NCI-H2196 treated with DMSO at 0.1 percent for 48 hours (cell line): ENCODE results near the gene SNCG.
"Not testable (repeated sequence)": the region's sequence is repeated elsewhere in the genome, so short reads cannot be mapped to it uniquely, and the experiment has no call there.

ENCODE experiments used
- DNase-seq: peaks from one replicate; lab custom pipeline; 2025; ENCODE audit not compliant: unreplicated experiment; lab: John Stamatoyannopoulos, UW

The SNCG gene

DNA sequence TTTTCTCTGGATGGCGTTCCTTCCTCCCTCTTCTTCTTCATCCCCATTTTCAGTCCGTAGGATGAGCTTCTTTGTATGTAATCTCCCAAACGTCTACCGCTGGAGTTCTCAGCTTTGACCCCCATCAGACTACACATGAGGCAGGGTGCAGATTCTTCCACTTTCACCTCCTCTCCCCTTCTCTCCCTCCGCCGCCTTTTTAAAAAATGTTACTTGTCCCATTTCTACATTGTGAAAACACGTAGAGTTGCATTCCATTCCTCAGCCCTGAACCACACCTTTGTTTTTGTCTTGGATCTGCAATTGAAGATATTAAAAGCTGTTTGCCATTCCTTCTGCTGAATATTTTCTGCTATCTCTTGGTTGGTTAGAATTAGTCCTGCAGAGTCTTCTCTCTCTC lies 16.1 kb downstream of the SNCG start:
- no peak for DNase-seq

DNA sequence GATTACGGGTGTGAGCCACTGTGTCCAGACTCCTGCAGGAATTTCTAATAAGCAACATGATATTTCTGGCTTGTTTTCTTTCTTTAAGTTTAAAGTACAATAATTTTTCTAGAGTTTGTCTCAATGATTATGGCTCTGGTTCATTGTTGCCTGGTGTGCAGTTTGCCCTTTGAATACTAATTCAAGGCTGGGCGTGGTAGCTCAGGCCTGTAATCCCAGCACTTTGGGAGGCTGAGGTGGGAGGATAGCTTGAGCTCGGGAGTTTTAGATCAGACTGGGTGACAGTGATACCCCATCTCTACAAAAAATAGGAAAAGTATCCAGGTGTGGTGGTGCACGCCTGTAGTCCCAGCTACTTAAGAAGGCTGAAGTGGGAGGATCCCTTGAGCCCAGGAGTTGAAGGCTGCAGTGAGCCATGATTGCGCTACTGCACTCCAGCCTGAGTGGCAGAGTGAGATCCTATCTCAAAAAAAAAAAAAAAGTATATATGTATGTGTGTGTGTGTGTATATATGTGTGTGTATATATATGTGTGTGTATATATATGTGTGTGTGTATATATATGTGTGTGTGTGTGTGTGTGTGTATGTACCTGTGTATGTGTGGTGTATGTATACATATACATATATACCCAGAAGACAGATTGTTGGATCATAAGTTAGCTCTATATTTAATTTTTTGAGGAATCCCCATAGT lies 18.1 kb downstream of the SNCG start:
- DNase-seq: no peak

DNA sequence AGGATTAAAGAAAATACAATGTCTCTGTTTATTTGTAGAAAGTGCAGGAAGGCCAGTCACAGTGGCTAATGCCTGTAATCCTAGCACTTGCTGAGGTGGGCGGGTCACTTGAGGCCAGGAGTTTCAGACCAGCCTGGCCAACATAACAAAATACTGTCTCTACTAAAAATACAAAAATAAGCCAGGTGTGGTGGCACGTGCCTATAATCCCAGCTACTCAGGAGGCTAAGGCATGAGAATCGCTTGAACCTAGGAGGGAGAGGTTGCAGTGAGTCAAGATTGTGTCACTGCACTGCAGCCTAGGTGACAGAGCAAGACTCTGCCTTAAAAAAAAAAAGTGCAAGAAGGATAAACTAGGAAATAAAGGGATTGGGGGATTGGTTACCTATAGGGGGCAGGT lies 20.1 kb downstream of the SNCG start:
- DNase-seq: not testable (repeated sequence)

DNA sequence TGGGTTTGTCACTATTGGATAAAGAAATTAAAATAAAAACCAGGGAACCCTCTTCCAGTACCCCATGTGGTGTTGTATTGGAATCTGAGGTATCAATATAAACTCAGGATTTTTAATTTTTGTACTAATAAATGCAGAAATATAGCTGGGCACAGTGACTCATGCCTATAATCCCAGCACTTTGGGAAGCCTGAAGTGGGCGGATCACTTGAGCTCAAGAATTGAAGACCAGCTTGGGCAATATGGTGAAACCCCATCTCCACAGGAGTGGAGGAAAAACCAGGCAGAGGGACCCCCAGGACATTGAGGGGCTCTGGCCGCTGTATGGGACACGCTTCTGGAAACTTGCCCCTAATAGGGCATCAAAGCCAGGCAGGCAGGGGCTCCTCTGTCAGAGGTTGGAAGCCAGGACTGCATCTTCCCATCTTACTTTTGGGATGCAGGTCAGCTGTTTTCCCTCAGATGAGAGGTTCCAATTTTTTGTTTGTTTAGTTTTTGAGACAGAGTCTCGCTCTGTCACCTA lies 21.0 kb downstream of the SNCG start:
- no peak for DNase-seq

DNA sequence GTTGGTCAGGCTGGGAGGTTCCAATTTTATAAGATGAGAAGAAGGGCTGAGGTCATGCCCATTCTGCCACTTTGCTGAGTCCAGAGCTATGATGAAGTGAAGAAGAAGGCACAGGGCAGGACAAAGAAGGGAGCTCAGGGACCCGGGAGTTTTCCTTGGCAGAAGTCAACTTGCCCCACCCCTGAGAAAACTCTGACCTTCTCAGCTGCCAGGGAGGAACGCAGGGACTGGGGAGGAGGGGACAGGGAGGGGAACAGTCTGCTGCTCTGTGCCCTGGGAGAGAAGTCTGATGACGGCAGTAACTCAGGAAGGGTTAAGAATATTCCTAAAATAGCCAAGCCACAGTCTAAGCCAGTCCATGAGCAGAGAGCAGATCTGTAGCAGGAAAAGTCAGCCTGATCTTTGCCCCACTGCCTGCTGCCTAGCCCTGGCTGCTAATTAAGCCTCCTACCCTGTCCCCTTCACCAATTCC lies 21.6 kb downstream of the SNCG start:
- DNase-seq: no peak

DNA sequence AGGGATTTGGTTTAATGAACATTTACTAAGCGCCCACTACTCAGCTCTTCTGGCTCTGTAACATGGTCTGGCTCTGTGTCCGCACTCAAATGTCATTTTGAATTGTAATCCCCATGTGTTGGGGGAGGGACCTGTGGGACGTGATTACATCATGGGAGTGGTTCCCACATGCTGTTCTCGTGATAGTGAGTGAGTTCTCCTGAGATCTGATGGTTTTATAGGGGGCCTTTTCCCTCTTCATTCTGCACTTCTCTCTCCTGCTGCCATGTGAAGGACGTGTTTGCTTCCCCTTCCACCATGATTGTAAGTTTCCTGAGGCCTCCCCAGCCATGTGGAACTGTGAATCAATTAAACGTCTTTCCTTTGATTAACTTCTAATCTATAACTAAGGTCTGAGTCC lies 22.6 kb downstream of the SNCG start:
- DNase-seq: not testable (repeated sequence)

DNA sequence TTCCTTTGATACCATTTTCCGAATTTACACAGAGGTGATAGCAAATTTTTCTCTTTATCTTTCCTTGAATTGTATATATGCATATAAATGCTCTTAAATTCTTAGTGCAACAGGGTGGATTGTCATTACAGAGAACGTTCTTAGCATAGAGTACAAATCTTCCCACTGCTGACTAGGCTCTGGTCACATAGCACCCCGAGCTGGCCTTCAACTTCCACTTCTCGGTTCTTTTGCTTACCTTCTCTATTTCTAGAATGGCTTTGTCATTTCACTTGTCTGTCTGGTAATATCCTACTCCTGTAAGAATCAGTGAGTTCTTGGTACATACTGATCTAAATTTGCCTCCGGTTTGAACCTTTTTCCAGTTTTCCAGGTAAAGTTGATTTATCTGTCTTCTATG lies 23.3 kb downstream of the SNCG start:
- no peak for DNase-seq

DNA sequence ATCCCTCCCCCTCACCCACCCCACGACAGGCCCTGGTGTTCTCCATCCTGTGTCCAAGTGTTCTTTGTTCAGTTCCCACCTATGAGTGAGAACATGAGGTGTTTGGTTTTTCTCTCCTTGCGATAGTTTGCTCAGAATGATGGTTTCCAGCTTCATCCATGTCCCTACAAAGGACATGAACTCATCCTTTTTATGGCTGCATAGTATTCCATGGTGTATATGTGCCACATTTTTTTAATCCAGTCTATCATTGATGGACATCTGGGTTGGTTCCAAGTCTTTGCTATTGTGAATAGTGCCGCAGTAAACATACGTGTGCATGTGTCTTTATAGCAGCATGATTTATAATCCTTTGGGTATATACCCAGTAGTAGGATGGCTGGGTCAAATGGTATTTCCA lies 26.1 kb downstream of the SNCG start:
- not testable (repeated sequence) for DNase-seq

DNA sequence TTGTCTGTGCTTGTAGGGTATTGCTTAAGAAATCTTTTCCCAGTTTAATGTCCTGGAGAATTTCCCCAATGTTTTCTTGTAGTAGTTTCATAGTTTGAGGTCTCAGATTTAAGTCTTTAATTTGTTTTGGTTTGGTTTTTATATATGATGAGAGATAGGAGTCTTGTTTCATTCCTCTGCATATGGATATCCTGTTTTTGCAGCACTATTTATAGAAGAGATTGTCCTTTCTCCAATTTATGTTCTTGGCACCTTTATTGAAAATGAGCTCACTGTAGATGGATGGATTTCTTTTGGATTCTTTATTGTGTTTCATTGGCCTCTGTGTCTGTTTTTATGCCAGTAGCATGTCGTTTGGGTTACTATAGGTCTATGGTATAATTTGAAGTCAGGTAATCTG lies 30.1 kb downstream of the SNCG start:
- DNase-seq: no peak

DNA sequence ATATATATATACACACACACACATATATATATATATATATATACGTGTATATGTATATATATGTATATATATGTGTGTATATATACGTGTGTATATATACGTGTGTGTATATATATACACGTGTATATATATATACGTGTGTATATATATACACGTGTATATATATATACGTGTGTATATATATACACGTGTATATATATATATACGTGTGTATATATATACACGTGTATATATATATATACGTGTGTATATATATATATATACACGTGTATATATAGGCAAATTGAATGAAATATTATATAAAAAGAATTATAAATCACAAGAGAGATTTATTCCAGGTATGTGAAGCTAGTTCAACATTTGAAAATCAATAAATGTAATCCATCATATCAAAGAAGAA lies 33.0 kb downstream of the SNCG start:
- DNase-seq: not testable (repeated sequence)

DNA sequence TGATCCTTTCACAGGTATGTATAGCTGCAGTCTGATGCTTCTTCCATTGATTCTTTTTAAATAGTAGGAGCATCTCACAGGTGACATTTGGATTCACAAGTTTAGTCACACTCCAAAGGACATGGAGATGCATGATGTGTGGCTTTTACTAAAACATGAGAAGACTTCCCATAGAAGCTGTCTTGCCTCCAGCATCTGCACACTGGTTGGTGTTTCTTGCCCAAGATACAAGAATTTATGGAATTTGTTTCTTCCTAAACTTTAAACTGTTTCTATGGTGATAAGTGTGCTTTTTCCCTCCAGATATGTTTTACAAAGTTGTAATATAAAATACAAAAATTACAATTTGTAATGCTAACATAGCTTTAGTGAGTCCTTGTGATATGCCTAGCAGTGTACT lies 34.1 kb downstream of the SNCG start:
- no peak for DNase-seq

DNA sequence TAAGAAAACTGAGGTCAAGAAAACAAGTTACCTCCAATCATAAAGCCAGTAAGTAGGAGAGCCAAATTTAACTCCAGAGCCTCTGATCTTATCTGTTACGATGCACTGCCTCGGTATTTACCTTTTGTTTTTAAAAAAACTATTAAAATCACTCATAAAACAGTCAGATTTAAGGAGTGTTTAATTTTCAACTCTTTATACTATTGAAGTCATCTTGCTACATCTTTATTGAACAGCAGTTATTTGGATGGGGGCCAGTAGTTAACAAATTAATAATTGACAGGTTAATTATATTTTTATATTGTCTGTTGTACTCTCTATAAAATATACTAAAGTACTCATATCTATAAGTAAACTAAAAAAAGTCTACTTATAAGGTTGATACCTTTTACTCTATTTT lies 34.5 kb downstream of the SNCG start:
- no peak for DNase-seq

DNA sequence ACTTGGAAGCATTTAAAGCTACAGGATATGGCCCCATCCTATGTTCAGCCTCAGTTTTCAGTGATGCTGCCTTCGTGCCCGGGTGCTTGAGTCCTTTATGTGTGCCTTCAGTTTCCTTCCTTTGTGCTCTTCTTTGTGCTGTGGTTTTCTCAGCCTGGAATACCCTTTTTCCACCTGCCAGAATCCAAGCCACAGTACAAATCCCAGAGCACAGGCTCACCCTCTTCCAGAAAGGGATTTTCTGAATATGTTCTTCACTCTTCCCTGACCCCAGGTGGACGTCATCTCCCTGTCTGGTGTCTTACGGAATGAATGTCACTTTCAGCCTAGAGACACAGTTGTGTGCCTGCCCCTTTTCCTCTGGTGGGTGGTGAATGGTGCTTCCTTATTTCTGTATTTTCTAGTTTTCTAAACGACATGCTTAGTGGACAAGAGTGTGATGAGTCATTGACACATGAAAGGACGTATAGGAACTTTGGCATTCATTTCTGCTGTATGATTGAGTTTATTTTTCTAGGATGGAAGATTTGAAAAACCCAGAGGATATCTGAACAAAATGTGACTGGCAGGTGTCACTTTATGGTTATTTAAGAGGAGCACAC lies 41.5 kb downstream of the SNCG start:
- not testable (repeated sequence) for DNase-seq

DNA sequence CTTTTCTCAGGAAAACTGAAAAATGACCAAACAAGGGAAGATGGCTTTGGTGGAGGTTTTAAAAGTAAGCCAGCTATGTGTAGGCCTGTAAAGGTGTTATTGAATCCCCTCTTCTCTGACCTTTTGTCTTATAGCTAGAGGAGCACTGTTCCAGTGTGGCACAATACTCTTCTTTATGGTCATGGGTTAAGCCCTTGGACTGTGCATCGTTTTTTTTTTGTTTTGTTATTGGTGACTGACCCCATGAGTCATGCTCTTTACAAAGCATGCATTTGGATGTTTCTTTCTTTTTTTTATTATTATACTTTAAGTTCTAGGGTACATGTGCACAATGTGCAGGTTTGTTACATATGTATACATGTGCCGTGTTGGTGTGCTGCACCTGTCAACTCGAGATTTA lies 42.1 kb downstream of the SNCG start:
- no peak for DNase-seq

DNA sequence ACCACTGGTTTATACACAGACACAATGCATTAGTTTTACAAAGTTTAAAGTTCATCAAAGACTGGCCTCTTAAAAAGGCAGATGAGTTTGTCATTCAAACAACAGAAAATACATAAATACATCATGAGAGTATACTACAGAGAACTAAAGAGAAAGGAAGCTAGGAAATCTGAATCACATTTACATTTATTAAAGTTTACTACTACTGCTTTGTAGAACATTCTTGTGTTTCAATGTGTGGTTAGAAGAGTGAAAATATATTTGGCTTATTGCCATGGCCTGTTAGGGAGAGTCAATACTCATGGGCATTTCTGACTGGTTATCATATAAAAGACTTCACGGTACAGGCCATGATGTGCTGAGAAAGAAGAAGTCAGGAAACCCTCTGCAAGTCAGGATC lies 48.7 kb downstream of the SNCG start:
- not testable (repeated sequence) for DNase-seq

DNA sequence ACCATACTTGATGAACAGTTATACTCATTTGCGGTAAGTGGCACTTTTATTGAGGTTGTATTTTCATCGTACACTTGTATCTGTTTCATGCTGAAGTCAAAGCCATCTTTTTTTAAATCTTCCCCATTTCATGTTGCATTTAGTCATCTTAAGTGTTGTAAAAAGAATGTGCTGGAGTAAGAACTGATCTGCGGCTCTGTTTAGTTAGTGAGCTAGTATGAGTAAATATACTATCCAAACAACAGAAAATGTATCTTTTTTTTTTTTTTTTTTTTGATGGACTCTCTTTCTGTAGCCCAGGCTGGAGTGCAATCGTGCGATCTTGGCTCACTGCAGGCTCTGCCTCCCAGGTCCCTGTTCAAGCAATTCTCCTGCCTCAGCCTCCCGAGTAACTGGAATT lies 49.3 kb downstream of the SNCG start:
- not testable (repeated sequence) for DNase-seq

DNA sequence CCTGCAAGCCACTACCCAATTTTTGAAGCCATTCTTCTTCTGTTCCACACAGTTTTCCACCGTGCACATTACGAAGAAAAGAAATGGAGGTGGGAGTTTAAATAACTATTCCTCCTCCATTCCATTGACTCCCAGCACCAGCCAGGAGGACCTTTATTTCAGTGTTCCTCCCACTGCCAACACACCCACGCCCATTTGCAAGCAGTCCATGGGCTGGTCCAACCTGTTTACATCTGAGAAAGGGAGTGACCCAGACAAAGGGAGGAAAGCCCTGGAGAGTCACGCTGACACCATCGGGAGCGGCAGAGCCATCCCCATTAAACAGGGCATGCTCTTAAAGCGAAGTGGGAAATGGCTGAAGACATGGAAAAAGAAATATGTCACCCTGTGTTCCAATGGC lies 49.9 kb downstream of the SNCG start:
- DNase-seq: not testable (repeated sequence)

DNA sequence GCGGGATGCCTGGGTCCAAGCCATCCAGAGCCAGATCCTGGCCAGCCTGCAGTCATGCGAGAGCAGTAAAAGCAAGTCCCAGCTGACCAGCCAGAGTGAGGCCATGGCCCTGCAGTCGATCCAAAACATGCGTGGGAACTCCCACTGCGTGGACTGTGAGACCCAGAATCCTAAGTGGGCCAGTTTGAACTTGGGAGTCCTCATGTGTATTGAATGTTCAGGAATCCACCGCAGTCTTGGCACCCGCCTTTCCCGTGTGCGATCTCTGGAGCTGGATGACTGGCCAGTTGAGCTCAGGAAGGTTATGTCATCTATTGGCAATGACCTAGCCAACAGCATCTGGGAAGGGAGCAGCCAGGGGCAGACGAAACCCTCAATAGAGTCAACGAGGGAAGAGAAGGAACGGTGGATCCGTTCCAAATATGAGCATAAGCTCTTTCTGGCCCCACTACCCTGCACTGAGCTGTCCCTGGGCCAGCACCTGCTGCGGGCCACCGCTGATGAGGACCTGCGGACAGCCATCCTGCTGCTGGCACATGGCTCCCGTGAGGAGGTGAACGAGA lies 50.8 kb downstream of the SNCG start:
- not testable (repeated sequence) for DNase-seq
